Common myeloid progenitor, CD34-positive (primary cell): Measurements from ENCODE around the gene EXOC3L1.
A peak's percentile ranks its signal among the peaks of the same experiment; 100 is the strongest.

ENCODE experiments used
- CTCF ChIA-PET: fragments of 350-600 bp; sonication (Branson Sonifier 250); formaldehyde crosslinking; loops from one replicate; lab custom pipeline; 2021; ENCODE audit warnings: antibody characterized with exemption; lab: Charles Lee
- POLR2A ChIA-PET: fragments of 350-600 bp; sonication (Branson Sonifier 250); formaldehyde crosslinking; loops from one replicate; lab custom pipeline; 2021; ENCODE audit warnings: antibody characterized with exemption; lab: Charles Lee
- DNase-seq, 3 donors: peaks; one replicate each; pipeline versions ENCODE4 v3.0.0 to v3.0.0-alpha.2; 2013
- H3K27ac ChIP-seq, 2 experiments: 1 replicate in 1 of 2; 2 replicates in 1 of 2; pipeline ENCODE4 v1.7.0; 2013; ENCODE audit warnings: inconsistent platforms in 2 of 2, low read length in 2 of 2, mild to moderate bottlenecking in 2 of 2, low read depth in 1 of 2, moderate library complexity in 1 of 2; ENCODE audit not compliant: severe bottlenecking in 2 of 2, insufficient read depth in 1 of 2, poor library complexity in 1 of 2
- H3K27me3 ChIP-seq, 5 experiments: replicated peaks in 2 of 5; 1 replicate in 3 of 5; 2 replicates in 2 of 5; pipeline versions ENCODE4 v1.6.1 to v1.7.0; 2013; ENCODE audit warnings: low read length in 4 of 5, mild to moderate bottlenecking in 2 of 5, moderate library complexity in 2 of 5, inconsistent platforms in 1 of 5; ENCODE audit not compliant: insufficient read depth in 5 of 5, control insufficient read depth in 4 of 5
- H3K36me3 ChIP-seq, 4 experiments: 1 replicate in 2 of 4; 2 replicates in 2 of 4; pipeline versions ENCODE4 v1.6.1 to v1.7.0; 2013; ENCODE audit warnings: low read length in 3 of 4, control low read depth in 1 of 4, mild to moderate bottlenecking in 1 of 4; ENCODE audit not compliant: control insufficient read depth in 4 of 4, insufficient read depth in 4 of 4
- H3K4me1 ChIP-seq, 4 experiments: 1 replicate in 3 of 4; 2 replicates in 1 of 4; pipeline versions ENCODE4 v1.6.1 to v1.7.1; 2013; ENCODE audit warnings: low read length in 3 of 4, mild to moderate bottlenecking in 3 of 4, control low read depth in 1 of 4, inconsistent platforms in 1 of 4, moderate library complexity in 1 of 4; ENCODE audit not compliant: control insufficient read depth in 4 of 4, insufficient read depth in 4 of 4; ENCODE audit errors: control extremely low read depth in 1 of 4
- H3K4me3 ChIP-seq, 7 experiments: 1 replicate in 4 of 7; 2 replicates in 3 of 7; pipeline versions ENCODE4 v1.5.1 to v1.7.0; 2013; ENCODE audit warnings: mild to moderate bottlenecking in 7 of 7, low read length in 6 of 7, moderate library complexity in 6 of 7, inconsistent platforms in 2 of 7, low read depth in 2 of 7, control low read depth in 1 of 7; ENCODE audit not compliant: insufficient read depth in 4 of 7, control insufficient read depth in 1 of 7; ENCODE audit errors: extremely low read depth in 1 of 7
- H3K9me3 ChIP-seq, 5 experiments: 1 replicate in 4 of 5; 2 replicates in 1 of 5; pipeline versions ENCODE4 v1.6.1 to v1.7.1; 2013; ENCODE audit warnings: low read length in 4 of 5, mild to moderate bottlenecking in 2 of 5, inconsistent platforms in 1 of 5, low read depth in 1 of 5, moderate library complexity in 1 of 5; ENCODE audit not compliant: control insufficient read depth in 4 of 5, insufficient read depth in 2 of 5; ENCODE audit errors: control extremely low read depth in 1 of 5
- WGBS: methylation state at CpG from one replicate; pipeline ENCODE4 v1.1.5; 2013; ENCODE audit not compliant: insufficient coverage; 5-methylcytosine and 5-hydroxymethylcytosine counted together

EXOC3L1 gene

GRCh38 chr16:67158637-67159600 lies 31.0 kb downstream of the EXOC3L1 start:
- peak in 2 of 3 donors; percentile 57 to 67 for DNase-seq
- H3K4me1 ChIP-seq, result peaks cover 3 to 59% (median 49%) of the 10 kb centered on the region in 4 experiments
- CTCF ChIA-PET, result interaction anchor here (0.5 to 5.3 kb wide), 17 partner anchors 8 to 194 kb away, joined by 3 to 65 read pairs (median 3); partner anchors contain the start of gene B3GNT9
- H3K36me3 ChIP-seq, result no peaks in the 10 kb centered on the region
- peaks cover 6 to 48% (median 16%) of the 10 kb centered on the region in 5 experiments for H3K27me3 ChIP-seq
- peaks cover 0 to 4% (median 0%) of the 10 kb centered on the region in 5 experiments for H3K9me3 ChIP-seq
- POLR2A ChIA-PET, result no interaction called here
- 4% methylated on average over 25 of the region's 34 CpGs for WGBS
- peak overlapping the region in 1 of 2 experiments; percentile 64 for H3K27ac ChIP-seq
- H3K4me3 ChIP-seq, result peak overlapping the region; percentile 74 to 92 (median 84)

- Histone ChIP-seq H3K9me3 (peaks cover 0 to 4% (median 0%) of the 10 kb centered on the region in 5 experiments), H3K27me3 (peaks cover 6 to 39% (median 15%) of the 10 kb centered on the region in 5 experiments), H3K27ac (no peak overlapping the region), H3K4me1 (peaks cover 3 to 56% (median 46%) of the 10 kb centered on the region in 4 experiments), H3K36me3 (no peaks in the 10 kb centered on the region), H3K4me3 (no peak overlapping the region)
- ChIA-PET POLR2A (interaction anchor here (1.7 kb wide), 1 partner anchor 144 kb away, joined by 3 read pairs; no protein-coding TSS in a partner anchor), CTCF (interaction anchor here (0.7 to 5.3 kb wide), 21 partner anchors 11 to 196 kb away, joined by 3 to 65 read pairs (median 4); partner anchors contain the start of gene NOL3)
- WGBS, result 94% methylated on average over 4 of the region's 7 CpGs
- no peak for DNase-seq
These were observed 31.9 kb downstream of the EXOC3L1 start for GRCh38 chr16:67157892-67158635.

DNA sequence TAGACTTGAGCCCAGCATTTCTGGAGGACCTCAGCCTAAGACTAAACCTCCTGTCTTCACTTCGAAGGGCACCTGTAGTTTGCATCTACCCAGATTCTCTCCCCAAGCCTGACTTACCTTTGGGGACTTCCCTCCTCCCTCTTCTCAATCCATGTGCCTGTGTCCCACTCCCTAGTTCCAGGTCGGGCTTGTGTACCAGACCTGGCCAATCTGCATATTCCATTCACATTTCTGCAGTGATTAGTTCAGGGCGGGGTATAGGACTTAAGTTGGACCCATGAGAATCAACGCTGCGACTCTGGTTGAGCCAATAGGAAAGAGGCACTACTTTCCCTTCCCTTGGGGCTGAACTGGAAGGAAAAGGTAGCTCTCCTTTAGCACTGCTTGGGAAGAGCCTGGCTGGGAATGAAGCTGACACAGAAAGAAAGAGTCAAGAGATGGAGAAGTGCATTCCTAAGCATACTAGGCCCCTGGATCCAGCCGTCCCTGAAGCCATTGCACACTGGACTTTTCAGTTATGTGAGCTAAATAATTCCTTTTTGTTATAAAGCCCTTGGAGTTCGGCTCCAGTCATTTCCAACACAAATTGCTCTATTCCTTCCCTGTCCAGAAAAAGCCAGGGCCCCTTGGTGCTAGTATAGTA lies 32.7 kb downstream of the EXOC3L1 start:
- H3K27ac ChIP-seq, result no peak overlapping the region
- whole genome bisulfite sequencing, result 93% methylated on average over 5 of the region's 7 CpGs
- no peaks in the 10 kb centered on the region for H3K36me3 ChIP-seq
- peaks cover 3 to 49% (median 38%) of the 10 kb centered on the region in 4 experiments for H3K4me1 ChIP-seq
- H3K9me3 ChIP-seq, result peaks cover 0 to 4% (median 0%) of the 10 kb centered on the region in 5 experiments
- no peak for DNase-seq
- H3K27me3 ChIP-seq, result peaks cover under 1 to 31% (median 12%) of the 10 kb centered on the region in 5 experiments
- ChIA-PET POLR2A (interaction anchor here (1.7 kb wide), 1 partner anchor 144 kb away, joined by 3 read pairs; no protein-coding TSS in a partner anchor), CTCF (interaction anchor here (0.7 to 5.3 kb wide), 20 partner anchors 12 to 195 kb away, joined by 3 to 65 read pairs (median 3); partner anchors contain the start of gene NOL3)
- no peak overlapping the region for H3K4me3 ChIP-seq

DNA sequence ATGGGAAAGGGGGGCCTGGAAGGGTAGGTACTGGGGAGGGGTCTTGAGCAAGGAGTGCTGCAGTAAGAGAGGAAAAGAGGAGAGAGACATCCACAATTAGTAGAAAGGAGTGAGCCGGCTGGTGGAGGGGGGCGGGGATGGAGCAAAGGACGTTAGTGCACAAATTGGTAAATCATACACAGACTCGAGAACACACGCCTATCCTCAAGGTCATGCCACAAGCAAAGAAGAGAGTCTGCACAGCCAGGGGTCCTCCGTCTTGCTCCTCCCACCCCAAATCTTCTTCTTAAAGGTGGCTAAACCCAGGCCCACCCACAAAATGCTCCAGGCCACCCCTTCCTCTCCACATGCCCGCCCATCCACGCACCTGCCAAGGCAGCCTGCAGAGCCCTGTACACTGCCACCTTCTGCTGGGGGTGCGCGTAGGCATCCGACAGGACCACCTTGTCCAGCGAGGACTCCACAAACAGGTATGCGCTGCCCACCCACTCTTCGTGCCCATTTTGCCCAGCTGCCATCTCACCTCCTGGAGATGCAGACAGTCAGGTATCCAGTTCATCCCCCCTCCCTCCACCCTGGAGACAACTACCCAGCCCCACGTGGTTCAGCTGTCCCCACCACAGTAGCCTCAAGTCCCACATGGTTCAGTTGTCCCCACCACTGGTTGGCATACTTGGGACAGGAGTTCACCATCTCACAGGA lies 33.6 kb downstream of the EXOC3L1 start:
- no peak overlapping the region for H3K27ac ChIP-seq
- peaks cover 3 to 45% (median 34%) of the 10 kb centered on the region in 4 experiments for H3K4me1 ChIP-seq
- H3K27me3 ChIP-seq, result peaks cover 0 to 24% (median 6%) of the 10 kb centered on the region in 5 experiments
- CTCF ChIA-PET, result interaction anchor here (0.8 to 6.1 kb wide), 14 partner anchors 12 to 202 kb away, joined by 3 to 65 read pairs (median 9); partner anchors contain the start of gene NOL3
- 86% methylated on average over 10 of the region's 15 CpGs for WGBS
- H3K36me3 ChIP-seq, result no peaks in the 10 kb centered on the region
- peaks cover 0 to 4% (median 0%) of the 10 kb centered on the region in 5 experiments for H3K9me3 ChIP-seq
- no peak for DNase-seq
- H3K4me3 ChIP-seq, result no peak overlapping the region
- POLR2A ChIA-PET, result interaction anchor here (1.7 kb wide), 1 partner anchor 143 kb away, joined by 3 read pairs; no protein-coding TSS in a partner anchor

- POLR2A ChIA-PET, result interaction anchor here (0.8 kb wide), 1 partner anchor 16 kb away, joined by 4 read pairs; no protein-coding TSS in a partner anchor
- peak; percentile 74 to 87 (median 82) for DNase-seq
- H3K27ac ChIP-seq, result no peak overlapping the region
- 12% methylated on average over 53 of the region's 74 CpGs for WGBS
- no peaks in the 10 kb centered on the region for H3K36me3 ChIP-seq
- peaks cover 3 to 43% (median 33%) of the 10 kb centered on the region in 4 experiments for H3K4me1 ChIP-seq
- H3K4me3 ChIP-seq, result peak overlapping the region in 4 of 7 experiments; percentile 1 to 49 (median 46)
- CTCF ChIA-PET, result interaction anchor here (0.8 to 6.1 kb wide), 26 partner anchors 10 to 208 kb away, joined by 3 to 65 read pairs (median 5); partner anchors contain the start of genes CES3, HSF4 and NOL3
- peaks cover 0 to 21% (median 6%) of the 10 kb centered on the region in 5 experiments for H3K27me3 ChIP-seq
- H3K9me3 ChIP-seq, result peaks cover 0 to 4% (median 0%) of the 10 kb centered on the region in 5 experiments
These were observed 34.4 kb downstream of the EXOC3L1 start for GRCh38 chr16:67155295-67156142.
